ENCODE measurements around the gene BLZF1.

DNA sequence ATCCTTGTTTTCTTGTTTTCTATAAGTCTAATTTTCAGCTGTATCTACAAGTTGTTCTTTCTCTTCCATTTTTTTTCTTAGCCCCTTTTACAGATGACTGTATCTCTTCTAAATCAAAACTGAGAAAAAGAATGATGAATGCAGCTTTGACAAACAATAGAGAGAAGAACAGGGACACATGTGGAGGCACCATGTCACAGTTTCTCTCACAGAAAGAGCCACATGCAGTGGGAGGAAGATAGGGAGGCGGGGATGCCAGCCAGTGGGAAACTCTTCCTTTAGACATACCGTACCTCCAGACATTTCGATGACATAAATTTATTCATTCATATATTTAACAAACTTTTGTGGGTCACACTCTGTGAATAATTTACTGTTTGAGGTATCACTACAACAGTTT is 45.9 kb upstream of the BLZF1 start:
- no peak for TF ChIP-seq POLR2AphosphoS5 (IDR thresholded peaks at IDR 0.05; ENCODE audit: insufficient read depth in 1 of 2, low read depth in 1 of 2)
- TF ChIP-seq, protein P1, sequence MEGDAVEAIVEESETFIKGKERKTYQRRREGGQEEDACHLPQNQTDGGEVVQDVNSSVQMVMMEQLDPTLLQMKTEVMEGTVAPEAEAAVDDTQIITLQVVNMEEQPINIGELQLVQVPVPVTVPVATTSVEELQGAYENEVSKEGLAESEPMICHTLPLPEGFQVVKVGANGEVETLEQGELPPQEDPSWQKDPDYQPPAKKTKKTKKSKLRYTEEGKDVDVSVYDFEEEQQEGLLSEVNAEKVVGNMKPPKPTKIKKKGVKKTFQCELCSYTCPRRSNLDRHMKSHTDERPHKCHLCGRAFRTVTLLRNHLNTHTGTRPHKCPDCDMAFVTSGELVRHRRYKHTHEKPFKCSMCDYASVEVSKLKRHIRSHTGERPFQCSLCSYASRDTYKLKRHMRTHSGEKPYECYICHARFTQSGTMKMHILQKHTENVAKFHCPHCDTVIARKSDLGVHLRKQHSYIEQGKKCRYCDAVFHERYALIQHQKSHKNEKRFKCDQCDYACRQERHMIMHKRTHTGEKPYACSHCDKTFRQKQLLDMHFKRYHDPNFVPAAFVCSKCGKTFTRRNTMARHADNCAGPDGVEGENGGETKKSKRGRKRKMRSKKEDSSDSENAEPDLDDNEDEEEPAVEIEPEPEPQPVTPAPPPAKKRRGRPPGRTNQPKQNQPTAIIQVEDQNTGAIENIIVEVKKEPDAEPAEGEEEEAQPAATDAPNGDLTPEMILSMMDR (IDR thresholded peaks at IDR 0.05), result no peak
